HG02840 (cell line): ENCODE results near the gene C5orf47.
"Not testable (repeated sequence)": the region's sequence is repeated elsewhere in the genome, so short reads cannot be mapped to it uniquely, and the experiment has no call there.

ENCODE experiments used
- ATAC-seq: cut with Tn5 transposase; IDR thresholded peaks from one replicate; pipeline ENCODE4 v1.9.1; 2021; ENCODE audit warnings: mild to moderate bottlenecking, moderate library complexity, moderate number of reproducible peaks; ENCODE audit not compliant: unreplicated experiment, low FRiP score

C5orf47 gene

DNA sequence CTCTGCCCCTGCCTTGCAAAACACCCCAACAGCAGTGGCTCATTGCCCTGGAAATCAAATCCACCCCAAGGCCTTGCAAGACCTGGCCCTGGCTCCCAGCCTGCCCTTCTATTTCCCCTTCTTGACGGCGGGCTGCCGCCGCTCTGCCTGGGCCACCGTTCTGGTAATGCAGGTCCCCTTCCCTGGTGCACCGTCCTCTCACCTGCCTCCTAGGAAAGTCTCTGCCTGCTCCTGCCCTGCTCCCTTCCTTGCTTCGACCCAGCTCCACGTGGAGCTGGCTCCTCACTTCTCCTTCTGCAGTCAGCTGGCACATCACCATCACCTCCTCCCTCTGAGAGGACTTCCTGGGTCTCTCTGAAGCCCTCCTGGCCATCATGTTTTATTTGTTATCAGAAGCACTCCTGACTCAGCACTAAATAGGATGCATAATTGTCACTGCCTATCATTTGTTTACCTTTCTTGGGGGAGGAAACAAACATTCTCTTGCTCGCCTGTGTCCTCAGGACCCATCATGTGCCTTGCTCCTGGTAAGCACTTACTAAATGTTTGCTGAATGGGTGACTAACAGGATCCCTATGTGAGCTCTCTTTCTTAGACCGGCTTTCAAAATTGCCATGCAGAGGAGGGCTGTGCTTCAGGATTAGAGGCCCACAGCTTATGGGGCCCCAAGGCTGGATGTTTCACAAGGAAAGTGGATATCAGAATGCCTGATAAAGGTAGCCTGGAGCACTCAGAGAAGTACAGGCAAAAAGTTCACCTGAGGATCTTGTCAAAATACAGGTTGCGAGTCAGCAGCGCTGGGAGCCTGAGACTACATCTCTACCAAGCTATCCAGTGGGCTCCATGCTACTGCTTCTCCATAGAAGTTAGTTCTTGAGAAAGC is 19.6 kb upstream of the C5orf47 start:
- no peak for ATAC-seq

DNA sequence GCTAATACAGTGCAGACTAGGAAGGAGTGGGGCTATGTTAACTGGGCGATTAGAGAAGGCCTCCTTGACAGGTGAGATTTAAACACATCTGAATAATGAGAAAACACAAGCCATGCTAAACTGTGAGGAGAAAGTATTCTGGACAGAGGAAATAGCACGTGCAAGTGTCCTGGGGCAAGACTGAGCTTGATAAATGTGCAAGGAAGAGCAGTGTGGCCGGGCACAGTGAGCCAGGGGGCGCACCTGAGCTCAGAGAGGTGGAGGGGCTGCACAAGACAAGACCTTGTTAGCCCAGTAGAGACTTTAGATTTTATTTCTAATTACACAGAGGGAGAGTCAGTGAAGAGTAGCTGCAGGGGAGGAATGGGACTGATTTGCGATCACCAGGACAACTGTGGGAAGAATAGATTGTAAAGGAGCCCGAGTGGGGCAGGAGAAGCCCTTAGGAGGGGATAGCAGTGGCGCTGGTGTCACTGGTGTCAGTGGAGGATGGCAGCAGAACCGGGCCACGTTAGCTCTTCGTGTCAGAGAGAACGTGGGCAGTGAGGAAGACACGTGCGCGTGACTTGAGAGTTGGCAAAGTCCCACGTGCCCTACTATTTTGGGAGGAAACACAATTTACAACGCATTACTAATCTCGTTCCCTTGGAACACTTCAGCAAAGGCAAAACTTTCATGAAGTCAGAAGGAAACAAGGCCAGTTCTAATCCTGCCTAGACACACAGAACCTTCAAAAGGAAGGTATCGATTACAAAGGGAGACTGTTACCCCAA is 17.9 kb upstream of the C5orf47 start:
- no peak for ATAC-seq

DNA sequence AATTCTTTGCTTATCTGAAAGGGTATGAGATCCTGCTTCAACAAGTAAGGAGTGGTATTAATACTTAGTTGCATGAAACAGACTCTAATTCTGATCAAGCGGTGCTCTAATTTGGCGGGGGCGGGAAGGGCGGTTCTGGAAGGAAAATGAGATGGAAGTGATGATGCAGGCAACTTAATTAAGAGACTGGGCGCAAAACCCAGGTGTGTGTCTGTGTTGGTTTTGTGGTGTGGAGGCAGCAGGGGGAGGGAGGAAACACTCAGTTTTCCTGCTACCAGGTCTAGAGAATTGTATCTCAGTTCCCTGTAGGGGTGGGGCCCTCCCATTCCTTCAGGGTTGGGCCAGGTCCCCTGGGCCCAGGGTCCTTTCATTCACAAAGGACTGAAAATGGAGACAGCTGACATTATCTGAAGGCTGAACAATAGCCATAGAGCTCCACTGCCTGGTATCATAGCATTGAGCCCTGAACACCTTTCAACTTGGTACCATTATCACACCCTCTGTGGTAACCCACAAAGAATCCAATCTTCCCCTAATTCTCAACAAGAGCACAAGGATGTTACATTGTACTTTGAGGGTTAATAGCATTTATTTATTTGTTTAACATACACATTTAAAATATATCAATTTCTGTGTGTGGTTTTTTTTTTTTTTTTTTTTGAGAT is 17.2 kb upstream of the C5orf47 start:
- ATAC-seq = no peak

DNA sequence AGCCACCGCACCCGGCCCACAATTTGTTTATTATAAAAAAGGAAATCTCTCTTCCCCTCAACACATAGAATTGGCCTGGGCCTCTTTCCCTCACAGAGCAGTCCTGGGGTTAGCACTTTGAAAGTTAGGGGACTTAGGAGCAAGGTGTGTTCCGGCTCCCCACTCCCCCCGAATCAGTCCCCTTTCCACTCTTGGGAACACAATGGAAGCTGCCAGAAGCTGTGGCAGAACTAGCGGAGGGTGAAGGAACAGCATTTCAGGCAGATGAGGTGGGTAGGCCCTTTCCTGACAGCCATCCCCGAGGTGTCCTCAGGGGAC is 16.4 kb upstream of the C5orf47 start:
- no peak for ATAC-seq

DNA sequence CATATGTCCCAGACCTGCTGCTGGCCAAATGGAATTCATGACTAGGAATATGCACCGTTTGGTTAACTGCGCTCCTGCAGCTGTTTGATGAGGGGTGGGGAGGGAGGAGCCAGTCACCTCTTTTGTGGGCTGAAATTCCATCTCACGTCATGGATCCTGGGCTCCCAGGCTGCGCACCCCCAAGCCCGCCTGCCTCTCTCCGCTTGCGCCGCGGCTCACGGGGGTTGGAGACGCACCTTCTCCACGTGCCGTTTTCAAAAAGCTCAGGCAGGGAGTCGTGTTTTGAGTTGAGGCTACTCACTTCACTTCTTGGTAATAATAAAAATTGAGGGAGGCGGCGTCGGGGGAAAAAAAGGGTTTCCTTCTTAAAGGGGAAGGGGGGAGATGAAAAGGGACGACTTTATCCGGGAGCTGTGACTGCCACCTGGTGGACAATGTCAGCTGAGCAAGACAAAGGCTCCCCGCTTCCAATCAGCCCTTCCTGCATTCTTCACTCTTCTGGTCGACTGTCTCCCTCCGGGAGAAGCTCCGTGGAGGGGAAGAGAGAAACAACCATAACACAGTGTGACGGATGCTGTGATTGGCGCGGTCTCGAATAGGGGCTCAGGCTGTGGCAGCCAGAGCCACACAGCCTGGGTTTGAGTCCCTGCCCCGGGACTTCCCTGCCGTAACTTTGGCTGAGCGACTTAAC is 15.9 kb upstream of the C5orf47 start:
- ATAC-seq = no peak

DNA sequence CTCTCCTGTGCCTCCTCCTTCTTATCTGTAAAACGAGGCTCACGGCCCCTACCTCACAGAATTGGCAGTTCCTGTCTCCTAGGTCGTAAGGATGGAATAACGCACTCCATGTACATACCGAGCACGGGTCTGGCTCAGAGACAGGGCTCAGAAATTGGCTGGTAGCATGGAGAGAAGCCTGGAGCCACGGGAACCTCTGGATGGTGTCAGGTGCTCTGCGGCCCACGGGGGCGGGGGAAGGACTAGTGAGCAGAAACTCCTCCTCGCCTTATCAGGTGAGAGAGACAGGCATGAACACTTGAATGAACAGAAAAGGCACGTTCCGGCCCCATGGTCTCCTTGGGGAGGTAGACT is 15.4 kb upstream of the C5orf47 start:
- no peak for ATAC-seq

DNA sequence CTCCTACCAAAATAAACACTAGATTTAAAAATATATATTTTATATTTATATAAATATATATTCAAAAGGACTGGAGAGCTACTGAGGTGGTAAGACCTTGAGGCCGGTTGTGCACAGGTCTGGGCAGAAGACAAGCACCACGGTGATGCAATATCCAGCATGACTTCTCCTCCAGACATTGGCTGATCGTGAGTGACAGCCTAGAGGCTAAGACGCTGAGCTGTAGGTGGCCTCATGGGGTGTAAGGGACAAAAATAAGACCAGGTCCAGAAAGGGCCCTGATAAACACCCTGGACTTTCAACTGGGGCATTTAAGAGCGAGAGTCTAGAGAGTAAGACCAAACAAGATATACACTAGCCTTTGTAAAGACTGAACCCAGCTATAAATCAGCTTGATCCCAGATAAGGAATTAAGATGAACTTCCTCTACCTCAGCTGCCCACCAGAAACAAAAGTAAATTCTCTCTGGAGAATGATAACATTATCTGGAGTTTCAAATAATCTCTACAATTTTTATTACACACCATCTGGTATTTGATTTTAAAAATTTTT is 14.2 kb upstream of the C5orf47 start:
- no peak for ATAC-seq

DNA sequence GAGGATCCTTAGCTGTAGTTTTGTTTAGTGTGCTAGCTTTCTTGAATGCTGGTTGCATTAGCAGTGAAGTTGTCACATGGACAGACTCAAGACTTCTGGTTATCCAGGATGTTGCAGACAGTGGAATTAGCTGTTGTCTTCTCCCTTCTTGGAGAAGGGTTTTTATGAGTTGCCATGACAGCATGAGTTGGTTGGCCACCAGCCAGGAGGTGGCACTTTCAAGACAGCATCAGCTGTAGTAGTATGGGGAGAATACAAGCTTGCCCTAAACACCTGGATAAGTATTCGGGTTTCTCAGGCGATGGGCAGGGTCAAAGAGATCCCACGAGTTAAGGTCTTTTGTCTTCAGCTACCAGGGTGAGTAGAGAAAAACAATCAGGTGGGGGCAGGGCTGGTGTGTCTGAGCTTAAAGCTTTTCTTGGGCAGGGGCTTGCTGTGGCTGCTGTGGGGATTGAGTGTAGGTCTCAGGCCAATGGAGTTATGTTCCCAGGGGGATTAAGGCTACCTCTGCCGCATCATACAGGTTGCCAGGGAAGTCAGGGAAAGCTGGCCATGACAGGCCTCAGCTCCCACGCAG is 7.7 kb upstream of the C5orf47 start:
- ATAC-seq = no peak

DNA sequence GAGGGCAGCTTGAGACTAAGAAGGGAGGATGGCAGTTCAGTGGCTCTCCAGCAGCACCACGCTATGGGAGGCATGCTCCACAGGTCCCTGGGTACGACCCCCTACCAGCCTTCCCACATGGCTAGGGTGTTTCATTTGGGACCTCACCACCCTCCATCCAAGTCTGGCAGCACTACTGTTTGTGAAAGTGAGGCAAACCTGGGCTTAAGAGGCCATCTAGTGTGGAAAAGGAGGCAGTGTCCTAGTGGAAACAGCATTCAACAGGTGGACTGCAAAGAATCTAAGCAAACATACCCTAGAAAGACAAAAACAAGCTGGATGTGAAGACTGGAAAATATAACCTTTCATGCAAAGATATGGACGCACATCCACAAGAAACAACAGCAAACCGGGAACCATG is 4.8 kb upstream of the C5orf47 start:
- no peak for ATAC-seq

DNA sequence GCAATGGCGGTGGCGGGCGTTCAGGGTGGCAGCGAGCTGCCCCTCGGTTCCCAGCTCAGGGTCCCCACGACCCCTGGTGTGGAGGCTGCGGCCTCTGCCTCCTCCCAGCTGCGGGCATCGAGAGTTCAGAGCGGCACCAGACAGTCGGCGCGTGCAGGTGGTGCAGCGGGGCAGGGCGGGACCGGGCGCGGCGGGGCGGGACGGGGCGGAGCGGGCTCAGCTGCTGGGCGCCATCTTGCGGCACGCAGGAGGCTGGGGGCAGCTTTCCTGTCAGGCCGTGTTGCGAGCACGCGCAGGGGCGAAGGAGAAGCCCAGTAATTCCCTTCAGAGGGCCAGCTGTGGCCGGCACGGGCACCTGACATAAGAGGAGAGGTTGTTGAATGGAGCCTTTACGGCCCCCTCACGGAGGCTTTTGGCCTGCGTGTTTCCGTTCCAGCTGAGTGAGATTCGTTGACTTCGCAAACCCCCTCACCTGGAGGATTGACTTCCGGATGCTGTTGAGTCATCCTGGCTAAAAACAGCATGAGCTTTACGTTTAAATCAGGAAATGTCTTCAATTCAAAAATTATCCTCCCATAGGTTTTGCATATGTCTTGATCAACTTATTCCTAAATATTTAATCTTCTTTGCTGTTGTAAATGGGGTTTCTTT is 587 bp downstream of the C5orf47 start:
- ATAC-seq = no peak

DNA sequence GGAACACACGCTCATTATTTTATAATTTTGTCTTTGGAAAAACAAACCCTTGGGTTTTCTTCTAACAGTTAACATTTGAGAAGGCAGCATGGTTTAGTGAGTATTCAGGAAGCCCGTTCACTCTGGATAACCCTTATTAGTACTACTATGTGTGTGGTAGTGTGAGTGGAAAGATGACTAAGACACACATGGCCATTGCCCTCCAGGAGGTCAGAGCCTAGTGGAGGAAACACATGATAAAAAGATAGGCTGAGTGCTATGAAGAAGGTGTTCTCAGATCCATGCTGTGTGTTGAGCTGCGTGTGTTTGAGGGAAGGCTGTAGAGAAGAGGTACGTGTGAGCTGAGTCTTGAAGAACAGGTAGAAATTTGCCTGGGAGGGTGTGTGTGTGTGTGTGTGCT is 8.4 kb downstream of the C5orf47 start:
- no peak for ATAC-seq

DNA sequence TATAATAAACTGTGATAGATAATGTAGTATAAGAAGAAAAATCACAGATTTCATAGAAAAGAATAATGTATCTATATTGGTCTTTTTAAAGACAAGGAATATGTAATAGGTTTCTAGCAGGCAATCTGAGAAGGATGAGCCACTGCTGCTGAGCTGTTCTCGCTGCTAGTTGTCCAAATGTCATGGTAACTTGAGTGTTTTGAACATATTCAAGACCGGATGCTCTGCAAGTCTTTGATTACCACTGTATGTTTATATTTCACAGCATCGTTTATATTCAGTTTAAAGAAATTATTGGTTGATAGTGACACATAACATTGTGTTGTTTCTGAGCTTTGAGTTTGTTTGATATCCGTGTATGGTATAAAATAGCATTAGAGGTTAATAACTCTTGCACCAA is 9.6 kb downstream of the C5orf47 start:
- ATAC-seq = no peak

DNA sequence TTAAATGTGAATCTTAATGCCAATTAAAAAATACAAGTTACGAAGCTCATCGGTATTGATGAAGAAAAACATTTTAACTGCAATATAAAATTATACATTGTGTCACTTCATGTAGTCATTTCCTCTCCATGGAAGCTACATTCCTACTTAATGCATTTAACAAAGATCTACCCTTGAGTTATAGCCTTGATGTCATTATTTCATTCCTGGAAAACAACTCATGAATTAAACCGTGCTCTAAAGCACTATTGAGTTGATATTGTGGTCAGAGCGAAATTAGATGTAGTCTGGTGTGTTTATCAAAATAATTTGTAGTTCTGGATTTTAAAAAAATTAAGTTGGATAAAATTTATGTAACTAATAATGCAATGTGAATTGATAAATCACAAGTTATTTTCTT is 11.1 kb downstream of the C5orf47 start:
- no peak for ATAC-seq

DNA sequence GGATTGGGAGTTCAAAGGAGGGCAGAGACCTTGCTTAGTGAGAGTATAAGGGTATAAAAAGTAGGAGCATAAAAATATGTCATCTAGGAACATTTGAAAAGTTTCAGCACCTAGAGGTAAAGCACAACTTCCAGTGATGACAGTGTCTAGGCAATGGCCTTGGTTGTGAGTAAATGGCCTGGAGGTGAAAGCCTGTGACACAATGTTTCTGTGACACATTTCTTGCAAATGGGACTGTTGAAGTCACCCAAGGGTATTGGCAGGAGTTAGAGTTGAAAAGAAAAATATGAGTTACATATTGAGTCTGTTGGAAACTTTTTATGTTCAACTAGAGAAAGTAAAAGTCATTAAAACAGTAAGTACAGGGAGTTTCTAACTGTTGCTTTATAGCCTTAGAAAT is 14.8 kb downstream of the C5orf47 start:
- no peak for ATAC-seq

DNA sequence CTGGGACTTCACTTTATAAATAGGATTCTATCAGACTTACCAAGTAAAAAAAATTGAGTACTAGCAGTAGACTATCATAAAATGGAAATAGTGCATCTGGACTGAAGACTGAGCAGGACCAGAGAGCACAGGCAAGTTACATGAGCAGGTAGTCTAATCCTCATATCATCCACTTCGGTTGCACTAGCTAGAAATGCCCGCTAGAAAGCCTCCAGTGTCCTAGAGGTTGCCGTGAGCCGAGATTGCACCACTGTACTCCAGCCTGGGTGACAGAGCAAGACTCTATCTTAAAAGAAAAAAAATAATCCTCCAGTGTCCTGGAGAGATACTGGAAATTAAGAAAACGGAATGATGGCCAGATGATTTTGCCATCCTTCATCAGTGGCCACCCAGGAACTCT is 20.0 kb downstream of the C5orf47 start:
- ATAC-seq = no peak

DNA sequence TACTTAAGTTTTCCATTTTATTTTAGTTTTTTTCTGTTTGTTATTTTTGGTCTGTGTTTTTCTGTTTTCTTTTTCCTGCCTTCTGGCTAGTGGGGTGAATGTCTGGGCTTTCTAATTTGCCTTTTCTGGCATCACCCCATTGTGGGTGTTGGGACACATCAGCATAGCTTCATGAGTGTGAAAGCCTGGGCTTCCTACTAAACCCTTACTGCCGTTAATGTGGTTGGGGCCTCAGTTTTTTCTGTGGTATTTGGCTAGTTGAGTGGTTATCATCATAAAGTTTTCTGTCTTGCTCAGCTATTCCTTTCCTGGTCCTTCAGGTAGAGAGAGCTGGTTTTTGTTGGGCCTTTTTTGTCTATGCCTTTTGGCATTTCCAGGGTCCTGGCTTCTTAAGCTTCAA is 21.4 kb downstream of the C5orf47 start:
- no peak for ATAC-seq

DNA sequence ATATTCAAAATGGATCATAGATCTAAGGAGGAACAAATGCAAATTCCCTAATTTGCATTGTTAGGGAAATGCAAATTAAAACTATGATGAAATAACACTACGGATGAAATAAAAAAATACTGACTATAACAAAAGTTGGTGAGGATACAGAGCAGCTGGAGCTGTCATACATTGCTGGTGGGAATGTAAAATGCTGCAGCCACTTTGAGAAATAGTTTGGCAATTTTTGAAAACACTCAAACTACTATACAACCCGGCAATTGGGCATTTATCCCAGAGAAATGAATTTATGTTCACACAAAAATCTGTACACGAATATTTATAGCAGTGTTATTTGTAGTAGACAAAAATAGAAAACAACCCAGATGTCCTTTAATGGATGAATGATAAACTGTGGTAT is 22.5 kb downstream of the C5orf47 start:
- ATAC-seq = no peak

DNA sequence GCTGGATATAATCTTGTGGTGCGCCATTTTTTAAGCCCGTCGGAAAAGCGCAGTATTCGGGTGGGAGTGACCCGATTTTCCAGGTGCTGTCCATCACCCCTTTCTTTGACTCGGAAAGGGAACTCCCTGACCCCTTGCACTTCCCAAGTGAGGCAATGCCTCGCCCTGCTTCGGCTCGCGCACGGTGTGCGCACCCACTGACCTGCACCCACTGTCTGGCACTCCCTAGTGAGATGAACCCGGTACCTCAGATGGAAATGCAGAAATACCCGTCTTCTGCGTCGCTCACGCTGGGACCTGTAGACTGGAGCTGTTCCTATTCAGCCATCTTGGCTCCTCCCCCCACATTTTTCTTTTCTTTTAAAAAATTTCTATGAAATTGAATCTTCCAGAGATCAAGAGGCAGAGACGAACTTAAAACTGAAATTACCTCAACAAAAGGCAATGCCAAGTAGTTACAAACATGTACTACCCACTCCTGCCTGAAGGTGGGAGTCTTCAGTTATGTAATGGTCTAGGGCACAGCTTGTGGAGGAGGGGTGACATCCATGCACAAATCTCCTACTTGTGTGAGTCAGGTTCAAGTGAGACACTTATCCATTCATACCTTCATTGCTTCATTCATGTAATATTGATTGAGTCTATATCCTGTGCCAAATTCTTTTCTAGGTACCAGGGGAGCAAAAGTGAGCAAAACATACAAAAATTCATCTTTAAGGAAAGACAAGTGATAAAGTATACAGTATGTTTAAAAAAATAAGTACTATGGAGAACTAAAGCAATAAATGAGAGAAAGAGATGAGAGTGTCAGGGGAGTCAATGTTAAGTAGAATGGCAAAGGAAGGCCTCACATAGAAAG is 31.3 kb downstream of the C5orf47 start:
- not testable (repeated sequence) for ATAC-seq

DNA sequence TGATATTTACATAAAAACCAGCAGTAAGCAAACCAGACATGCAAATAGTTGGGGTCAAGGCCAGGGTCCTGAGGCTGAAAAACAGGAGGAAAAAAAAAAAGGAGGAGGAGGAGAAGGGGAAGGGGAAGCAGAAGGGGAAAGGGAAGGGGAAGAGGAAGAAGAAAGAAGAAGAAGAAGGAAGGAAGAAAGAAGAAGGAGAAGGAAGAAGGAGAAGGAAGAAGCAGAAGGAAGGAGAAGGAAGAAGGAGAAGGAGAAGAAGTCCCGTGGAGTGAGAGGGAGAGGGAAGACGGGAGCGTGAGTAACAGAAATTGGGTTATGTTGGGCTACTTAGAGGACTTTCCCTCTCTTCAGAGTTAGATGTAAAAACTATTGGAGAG is 31.9 kb downstream of the C5orf47 start:
- no peak for ATAC-seq
